CD4-positive, alpha-beta T cell treated with Interleukin-10 for 1 hour (primary cell): ENCODE results near the gene HPGD.
"Not testable (repeated sequence)": the region's sequence is repeated elsewhere in the genome, so short reads cannot be mapped to it uniquely, and the experiment has no call there.

Source experiments
- DNase-seq: peaks from one replicate; pipeline ENCODE4 v3.0.0-alpha.2; 2020

The HPGD gene

DNA sequence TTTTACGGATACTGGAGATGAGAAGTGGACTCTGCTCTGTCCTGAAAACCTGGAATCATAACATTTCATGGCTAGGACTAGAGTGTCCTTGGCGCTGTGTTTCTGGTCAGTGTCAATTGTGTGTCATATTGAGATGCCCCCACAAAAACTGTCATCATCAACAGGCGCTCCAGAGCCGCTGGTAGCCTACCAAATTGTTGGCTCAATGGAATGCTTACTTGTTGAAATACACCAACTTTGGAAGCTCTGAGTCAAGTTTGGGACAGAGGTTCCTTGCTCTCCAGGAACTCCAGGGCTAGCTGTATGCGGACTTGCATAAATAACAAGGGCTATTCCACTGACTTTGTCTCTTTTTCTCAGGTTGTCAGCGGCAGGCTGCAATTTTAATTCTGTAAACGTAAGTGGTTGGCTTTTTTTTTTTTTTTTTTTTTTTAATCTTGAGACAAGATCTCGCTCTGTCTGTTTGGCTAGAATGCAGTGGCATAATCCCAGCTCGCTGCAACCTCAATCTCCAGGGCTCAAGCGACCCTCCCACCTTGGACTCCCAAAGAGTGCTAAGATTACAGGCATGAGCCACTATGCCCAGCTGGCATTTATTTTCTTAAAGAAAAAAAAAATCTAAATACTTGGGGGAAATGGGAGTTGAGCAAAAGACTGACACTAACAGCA lies 871 bp upstream of the HPGD start:
- DNase-seq, result no peak

DNA sequence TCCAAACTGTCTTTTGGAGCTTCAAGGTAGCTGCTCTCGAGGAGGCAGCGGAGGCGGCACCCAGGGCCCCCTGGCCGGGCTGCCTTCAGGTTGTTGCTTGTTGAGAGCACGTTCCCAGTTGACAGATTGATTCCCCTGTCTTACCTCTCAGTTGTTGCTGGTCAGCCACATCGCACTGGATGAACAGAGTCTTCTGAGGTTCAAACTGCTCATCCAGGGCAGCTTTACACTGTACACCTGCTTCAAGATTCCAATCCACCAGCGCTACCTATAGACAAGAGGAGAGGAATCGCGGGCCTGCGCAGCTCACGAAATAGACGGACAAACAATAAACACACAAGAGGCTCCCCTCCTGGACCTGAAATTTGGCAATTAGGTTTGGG lies 497 bp downstream of the HPGD start:
- DNase-seq, result peak; percentile 5

DNA sequence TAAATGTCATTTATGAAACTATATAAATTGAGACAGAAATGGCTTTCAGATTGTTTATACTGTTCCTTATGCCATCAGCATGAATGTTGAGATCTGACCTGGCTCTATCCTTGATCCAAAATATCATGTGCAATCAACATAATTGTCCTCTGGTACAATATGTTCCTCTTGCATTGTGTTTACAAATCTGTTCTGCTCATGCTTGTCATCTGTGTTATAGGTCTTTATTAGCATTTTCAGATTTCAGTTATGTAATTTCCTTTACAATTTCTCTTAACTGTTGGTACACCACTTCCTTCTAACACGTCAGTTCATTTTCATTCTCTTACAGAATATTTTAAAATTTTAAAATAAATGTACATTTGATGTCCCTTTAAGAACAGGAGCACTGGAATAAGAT lies 1.6 kb downstream of the HPGD start:
- no peak for DNase-seq

DNA sequence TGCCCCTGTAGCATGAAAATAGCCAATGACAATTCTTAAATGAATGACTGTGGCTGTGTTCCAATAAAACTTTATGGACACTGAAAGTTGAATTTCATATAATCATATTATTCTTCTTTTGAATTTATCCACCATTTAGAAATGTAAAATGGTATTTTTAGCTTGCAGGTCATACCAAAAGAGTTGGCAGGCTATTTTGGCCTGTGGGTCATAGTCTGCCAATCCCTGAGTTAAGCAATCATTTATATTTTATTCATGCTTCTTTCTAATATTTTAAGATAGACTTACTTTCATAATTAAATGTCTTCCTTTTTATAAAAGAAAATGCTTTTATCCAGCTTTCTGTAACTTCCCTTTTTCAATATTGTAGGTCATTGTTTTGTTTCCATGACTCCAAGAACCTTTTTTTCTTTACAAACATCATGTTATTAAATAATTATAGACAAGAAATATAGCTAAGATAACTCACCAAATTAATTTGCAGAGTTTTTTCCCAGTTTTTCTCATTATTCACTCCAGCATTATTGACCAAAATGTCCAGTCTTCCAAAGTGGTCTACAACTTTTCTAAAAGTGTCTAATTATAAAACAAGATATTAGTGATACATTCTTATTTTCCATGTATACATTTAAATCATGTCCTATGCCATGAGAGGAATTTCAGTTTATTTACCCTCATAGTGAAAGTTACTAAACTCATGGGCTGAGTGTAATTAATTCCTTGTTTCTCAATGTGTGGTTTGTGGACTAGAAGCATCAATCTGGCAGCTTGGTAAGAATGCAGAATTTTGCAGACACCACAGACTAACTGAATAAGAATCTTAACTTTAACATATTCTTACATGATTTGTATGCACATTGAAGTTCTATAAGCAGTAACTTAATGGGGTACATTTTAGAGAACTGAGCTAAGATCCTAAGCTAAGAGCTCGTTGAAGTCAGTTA lies 4.5 kb downstream of the HPGD start:
- no peak for DNase-seq

DNA sequence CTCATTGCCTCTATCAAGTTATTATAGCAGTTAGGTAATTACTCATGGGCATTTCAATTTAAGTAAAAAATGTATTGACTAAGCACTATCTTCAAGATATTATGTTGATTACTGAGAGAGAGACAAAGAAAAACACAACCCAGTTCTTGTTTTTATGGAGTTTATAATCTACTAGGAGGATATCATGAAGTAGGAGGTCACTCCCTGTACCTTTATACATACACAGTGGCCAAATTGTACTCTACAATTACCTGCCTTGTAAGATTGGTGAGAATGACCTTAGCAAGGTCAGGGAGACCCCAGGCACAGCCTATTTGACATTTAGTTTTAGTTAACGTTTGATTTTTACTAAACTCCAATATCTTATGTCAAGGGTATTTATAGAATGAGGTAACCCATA lies 5.5 kb downstream of the HPGD start:
- DNase-seq, result no peak

DNA sequence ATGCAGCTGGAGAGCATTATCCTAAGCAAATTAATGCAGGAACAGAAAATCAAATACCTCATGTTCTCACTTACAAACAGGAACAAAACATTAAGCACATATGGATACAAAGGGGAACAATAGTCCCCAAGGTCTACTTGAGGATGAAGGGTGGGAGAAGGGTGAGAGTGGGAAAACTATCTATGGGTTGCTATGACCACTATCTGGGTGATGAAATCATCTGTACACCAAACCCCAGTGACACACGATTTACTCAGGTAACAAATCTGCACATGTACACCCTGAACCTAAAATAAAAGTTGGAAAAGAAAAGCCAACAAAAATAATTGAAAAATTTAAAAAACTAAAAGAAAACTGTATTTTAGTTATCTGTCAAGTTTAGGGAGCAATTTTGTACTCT lies 5.9 kb downstream of the HPGD start:
- no peak for DNase-seq

DNA sequence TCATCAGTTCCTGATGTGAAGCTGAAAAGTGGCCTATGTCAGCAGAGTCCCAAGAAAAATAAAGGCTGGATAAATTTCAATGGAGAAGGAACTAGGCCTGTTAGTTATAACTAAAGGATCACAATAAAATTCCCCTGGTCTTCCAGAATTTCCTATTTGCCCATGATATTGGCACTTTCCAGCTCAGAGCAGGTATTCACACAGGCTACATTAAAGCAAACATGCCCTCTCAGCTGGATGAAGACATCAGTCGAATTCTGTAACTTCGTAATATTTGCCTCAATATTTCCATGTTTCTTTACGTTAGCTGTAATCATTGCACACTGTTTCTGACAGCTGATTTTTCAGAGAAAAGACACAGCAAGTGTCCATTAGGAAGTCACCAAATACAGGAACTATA lies 9.5 kb downstream of the HPGD start:
- no peak for DNase-seq

DNA sequence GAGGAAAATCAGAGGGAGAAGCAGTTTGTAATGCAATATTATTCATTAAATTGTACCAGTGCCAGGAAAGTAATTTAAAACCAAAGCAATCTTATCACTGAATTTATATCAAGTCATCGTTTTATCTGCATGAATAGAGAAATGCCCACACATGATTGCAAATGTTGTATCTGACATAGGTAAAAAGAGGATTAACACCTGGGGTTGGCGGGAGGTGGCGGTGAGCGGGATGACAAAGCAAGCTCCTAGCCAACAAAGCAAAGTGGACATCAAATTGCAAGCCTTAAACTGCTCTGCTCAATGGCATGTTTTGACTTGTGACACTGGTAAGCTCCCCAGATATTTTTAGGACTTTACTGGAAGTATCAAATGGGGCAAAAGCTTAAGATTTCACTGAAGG lies 16.4 kb downstream of the HPGD start:
- no peak for DNase-seq

DNA sequence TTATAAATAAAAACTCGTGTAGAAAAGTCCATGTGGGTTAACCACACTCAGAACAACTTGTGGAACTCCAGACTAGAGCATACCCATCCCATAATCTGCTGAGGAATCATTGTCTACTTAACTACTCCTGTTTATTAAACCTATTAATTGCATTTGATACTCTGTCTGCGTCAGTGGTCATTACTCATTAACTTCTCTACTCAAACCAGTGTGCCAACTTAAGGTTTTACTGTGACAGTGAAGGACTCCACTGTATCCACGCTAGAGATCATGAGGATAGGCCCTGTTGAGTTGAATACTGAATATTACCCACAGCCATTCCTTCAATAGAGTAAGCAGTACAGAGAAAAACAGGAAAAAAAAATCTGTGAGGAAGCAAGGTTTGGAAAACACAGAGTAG lies 17.3 kb downstream of the HPGD start:
- DNase-seq, result no peak

DNA sequence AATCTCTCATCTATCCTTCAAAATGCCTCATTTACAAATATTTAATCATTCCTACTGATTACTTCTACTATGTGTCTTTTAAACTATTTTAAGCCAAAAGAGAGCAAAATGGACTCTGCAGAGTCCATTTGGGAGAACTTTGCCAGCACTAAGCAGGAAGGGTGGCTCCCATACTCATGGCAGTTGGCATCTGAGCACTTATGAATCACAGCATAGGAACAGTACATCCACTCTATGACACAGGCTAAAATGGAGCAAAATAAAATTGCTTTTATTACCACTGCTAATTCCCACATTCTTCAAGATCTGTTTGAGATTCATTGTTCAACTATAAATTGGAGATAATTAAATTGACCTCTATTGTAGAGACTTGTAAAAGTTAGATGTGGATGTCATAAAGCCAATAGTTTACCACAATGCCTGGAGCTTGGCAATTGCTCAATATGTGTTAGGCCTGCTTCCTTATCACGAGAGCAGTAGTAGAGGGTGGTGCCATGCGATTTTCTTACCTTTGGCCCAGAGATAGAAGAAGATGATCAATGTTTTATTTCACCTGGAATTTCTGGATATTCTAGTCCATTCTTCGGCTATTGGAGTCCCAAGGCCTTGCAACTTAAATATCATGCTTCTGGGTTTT lies 19.1 kb downstream of the HPGD start:
- no peak for DNase-seq

DNA sequence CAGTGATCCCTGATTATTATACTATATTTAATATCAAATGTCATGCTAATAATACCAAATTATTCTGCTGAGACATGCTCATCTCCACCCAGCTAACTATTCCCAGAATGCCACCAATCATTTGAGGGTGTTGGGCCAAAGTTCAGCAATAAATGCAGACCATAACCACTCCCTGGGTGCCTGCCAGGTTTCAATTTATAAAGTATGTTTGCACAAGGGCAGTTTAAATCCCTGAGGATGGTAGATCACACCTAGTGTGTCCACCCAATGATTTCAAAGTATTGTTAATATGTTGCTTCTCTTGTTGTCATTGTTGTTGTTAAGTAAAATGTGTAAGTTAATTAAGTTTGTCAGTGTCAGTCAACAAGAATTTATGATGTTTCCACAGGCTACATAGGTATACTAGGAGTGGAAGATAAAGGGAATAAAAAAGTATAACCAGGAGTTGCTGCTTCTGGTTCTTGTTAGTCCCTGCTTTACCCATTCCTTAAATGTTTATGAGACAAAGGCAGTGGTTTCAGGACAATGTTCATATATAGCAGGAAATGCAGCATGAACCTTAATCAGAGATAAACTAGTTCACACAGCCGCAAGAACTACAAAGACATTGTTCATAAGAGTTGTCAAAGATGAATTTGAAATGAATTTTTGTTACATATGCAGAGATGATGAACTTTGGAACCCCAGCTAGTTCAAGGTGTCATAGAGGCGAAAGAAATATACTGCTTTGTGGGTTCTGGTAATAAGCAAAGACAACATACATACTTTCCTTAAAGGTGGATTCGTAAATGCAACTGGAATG lies 25.5 kb downstream of the HPGD start:
- DNase-seq, result no peak

DNA sequence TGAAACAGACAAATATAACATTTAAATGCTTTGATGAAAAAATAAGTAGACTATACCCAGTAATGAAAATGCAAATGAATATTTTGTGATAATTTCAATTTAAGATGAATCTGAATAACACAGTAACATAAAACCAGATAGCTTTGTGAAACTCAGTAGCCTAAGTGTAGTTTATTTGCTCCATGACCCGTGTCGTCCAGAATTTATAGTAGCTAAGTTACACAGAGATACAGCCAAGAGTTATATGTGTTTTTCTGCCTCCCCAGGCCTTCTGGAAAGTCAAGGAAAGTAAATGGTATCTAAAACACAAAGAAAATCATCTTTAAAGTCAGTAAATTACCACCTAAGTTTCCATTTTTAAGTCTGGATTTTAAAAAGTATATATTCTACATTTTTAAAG lies 26.7 kb downstream of the HPGD start:
- no peak for DNase-seq

DNA sequence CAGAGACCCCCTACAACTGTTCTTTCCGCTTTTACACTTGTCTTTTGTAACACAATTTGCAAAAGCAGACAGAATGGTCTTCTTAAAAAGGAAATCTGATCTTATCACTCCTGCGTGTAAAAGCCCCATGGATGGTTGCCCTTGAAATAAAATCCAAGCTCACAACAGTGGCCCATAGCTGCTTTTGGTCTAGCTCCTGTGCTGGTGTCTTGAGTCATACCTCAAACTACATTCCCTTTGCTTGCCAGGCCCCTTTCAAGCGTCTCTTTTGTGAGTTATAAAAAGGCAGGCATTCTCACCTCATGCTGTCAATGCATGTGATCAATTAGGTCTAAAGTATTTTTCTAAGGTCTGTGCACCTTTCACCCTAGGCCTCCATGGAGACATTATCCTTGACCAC lies 27.6 kb downstream of the HPGD start:
- no peak for DNase-seq

DNA sequence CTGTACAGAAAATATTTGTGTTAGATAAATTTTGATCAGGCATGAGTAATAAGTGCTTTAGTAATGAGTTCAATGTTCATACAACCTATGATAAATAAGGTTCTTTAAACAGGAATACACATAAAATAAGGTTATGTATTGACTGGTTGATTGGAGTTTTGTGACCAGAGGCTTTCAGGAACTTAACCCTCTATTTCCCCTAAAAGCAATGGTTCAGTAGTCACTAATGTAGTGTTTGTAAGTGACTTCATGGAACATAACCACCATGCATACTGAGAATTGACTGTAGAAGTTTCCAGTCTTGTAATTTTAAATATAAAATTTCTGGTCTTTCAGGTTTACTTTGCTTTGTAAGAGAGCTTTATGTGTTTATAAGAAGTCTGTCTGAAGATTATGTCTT lies 28.1 kb downstream of the HPGD start:
- no peak for DNase-seq

DNA sequence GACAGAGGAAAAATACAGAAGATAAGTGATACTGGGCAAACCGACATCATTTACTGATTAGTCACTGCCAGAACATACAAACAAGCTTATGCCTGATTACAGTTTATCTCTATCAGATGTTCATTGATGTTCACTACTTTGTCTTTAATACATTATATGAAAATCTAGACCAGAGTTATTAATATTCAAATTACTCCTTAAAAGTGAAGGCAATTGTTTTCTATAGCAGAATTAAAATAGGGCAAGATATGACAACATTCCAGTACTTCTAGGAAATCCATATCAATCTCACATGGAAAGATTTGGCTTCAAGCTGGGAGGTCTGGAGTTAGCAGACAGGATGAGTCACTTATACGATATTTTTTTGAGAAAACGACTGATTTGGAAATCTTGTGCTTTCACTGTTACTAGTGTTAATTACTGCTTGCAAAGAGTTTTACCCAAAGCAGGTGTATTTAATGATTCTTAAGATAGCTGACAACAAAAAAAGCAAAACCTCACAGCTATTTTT lies 31.8 kb downstream of the HPGD start:
- DNase-seq, result no peak

DNA sequence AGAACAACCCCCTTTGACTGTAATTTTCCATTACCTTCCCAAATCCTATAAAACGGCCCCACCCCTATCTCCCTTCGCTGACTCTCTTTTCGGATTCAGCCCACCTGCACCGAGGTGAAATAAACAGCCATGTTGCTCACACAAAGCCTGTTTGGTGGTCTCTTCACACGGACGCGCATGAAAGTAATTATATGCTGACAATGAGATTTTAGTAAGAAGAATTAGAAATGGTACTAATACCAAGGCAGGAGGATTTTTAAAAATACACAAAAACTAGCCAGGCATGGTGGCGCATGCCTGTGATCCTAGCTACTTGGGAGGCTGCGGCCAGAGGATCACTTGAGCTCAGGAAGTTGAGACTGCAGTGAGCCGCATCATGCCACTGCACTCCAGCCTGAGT lies 33.9 kb downstream of the HPGD start:
- DNase-seq, result not testable (repeated sequence)

DNA sequence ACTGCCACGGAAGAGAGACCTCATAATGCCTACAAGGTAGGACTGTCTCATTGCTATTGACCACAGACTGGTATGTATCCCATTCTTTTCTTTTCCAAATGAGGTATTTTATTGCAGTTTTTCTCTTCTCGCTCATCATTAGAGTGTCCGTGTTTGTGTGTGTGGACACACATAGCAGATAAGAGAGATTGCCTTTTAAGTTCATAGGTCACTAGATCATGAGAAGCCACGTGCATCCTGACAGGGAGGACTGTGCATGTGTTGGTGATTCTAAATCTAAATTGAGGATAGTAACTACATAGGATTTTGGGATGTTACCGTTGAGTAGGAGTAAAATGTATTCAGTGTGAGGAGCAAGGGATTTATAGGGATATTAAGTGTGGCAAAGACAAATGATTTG lies 37.3 kb downstream of the HPGD start:
- DNase-seq, result no peak

DNA sequence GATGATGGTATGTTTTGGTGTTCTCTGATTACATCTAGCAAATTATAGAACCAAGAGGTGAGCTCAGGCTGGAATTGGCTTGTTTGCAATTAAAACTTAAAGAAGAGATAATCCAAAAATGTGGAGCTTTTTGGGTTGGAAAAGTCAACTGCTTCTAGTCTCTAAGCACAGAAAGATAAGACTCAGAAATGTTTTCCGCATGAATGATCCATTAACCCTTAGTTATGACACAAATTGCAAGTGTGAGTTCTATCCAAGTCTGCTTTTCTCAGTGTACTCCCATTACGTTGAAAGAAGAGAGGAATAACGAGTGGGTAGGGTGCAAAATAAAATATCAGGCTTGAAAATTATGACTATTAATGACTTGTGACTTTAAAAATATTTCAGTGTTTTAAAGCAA lies 38.5 kb downstream of the HPGD start:
- DNase-seq, result no peak

DNA sequence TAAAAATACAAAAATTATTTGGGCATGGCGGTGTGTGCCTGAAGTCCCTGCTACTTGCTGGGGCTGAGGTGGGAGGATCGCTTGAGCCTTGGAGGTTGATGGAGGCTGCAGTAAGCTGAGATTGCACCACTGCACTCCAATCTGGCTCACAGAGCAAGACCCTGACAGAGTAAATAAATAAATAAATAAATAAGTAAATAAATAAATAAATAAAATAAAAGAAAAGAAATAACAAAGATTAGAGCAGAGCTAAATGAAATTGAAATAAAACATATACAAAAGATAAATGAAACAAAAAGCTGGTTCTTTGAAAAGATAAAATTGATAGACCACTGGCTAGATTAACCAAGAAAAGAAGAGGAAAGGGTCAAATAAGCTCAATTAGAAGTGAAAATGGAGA lies 43.1 kb downstream of the HPGD start:
- no peak for DNase-seq

DNA sequence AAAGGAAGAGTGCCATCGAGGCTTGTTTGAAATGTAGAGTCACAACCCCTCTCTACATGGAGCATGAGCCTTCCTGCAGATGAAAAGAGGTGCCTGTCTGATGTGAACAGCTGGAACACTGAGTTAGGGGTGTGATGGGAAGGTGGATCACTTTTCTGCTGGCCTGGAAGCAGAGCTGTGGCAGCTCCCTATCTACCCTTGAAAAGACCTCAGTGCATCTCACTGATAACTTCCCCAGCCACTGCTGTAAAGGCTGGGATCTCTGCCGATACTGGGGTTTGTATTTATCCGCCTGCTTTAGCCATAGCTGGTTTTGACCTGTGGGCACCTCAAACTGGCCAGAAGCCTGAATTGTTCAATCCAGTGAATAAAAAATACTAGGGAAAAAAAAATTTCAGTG lies 46.8 kb downstream of the HPGD start:
- DNase-seq, result no peak

DNA sequence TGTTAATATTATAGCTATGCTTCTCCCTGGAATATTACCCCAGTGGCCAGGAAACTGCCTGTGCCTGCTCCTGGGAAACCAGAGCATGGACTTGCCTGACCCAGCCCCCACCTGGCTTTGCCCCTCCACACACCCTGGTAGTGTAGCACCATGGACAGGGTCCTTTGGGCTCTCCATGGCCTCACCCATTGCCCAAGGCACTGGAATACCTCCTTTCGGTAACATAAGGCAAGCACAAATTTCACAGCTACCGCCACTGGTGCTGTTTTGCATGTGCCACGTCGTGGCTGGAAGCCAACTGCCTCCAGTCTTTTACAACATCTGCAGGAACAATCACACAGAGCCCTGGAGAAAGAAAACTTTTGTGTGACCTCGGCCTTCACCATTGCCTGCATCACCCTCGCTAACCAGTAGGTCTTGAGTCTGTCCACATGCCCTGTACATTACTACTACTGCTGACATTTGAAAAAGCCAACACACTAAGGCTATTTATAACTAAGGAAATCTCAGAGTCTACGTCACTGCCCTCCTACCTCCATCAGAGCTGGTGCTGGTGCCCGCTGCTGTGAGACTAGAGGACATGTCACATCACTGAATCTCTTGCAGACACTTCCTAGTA lies 47.7 kb downstream of the HPGD start:
- DNase-seq, result no peak

DNA sequence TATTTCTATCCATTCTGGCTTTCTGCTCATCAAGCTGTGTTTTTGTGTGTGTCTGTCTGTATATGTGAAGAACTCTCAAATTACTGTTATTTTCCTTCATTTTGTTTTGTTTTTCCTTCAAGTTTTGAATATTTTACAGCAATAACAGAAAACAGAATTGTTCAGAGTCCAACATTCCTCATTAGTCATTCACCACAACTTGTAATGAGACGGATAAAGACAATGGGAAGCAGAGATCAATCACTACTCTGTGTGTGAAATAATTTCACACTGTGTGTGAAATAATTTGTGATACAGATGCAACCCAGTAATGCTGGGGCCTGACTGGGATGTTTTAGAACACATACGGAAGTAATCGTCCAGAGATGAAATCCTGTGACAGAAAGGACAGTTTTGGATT lies 55.2 kb downstream of the HPGD start:
- no peak for DNase-seq

DNA sequence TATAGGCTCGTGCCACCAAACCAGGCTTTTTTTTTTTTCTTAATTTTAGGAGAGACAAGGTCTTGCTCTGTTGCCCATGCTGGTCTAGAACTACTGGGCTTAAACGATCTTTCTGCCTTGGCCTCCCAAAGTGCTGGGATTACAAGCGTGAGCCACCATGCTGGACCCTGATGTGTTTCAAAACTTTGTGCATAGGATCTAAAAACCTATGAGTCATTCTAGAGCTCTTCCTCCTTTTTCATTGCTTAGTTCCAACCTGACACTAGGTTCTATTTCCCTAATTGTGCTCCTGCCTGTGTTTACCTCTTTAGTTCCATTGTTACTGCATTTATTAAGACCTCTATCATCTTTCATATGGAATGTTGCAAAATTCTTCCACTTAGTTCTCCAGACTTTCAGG lies 57.3 kb downstream of the HPGD start:
- DNase-seq, result no peak
